GM12878 (cell line): ENCODE results near the gene GIGYF1. TPM values are rescaled to one million over a fixed set of nuclear protein-coding genes. Genes with fewer than 3 reads are reported as not detected.

ENCODE experiments used
- ATAC-seq: fragments of 200-7000 bp; cut with Tn5 transposase; 3 replicates; pipeline ENCODE4 v1.9.1; 2020; ENCODE audit warnings: mild to moderate bottlenecking, moderate library complexity
- BruUV-seq: library from RNA; stranded (reverse); fragments of 400-500 nt; replicated peaks from 2 replicates; lab custom pipeline; 2021; lab: Mats Ljungman, UMichigan
- CTCF ChIA-PET: fragments of 300-600 bp; sonication (Branson Sonifier 250); formaldehyde crosslinking; extraction: SDS; loops from one replicate; lab custom pipeline; 2021; ENCODE audit warnings: inconsistent platforms; lab: Yijun Ruan, JAX
- POLR2A ChIA-PET: fragments of 350-600 bp; formaldehyde crosslinking; extraction: SDS; loops from one replicate; lab custom pipeline; 2021; ENCODE audit warnings: inconsistent platforms; lab: Charles Lee
- RAD21 ChIA-PET: fragments of 300-600 bp; sonication (Branson Sonifier 250); formaldehyde crosslinking; loops from one replicate; lab custom pipeline; 2023; ENCODE audit warnings: antibody characterized with exemption; ENCODE audit not compliant: unreplicated experiment; lab: Charles Lee
- SMC1A ChIA-PET: fragments of 300-600 bp; sonication (Branson Sonifier 250); formaldehyde crosslinking; loops from one replicate; lab custom pipeline; 2023; ENCODE audit not compliant: unreplicated experiment, uncharacterized antibody; lab: Charles Lee
- DNase-seq: peaks from one replicate; pipeline ENCODE4 v3.0.0-alpha.2; 2011; ENCODE audit warnings: low read depth, low spot score
- FAIRE-seq: peaks from 3 replicates; lab custom pipeline; 2011; peaks lifted over from hg19 to GRCh38; lab: Jason Lieb, UNC
- H2AFZ ChIP-seq: 2 replicates; pipeline ENCODE4 v1.6.0; 2011; ENCODE audit warnings: low read depth, low read length, control low read depth; ENCODE audit not compliant: control insufficient read depth
- H3K27ac ChIP-seq: 2 replicates; pipeline ENCODE4 v1.5.1; 2011; ENCODE audit warnings: control low read depth; ENCODE audit not compliant: control insufficient read depth, insufficient read depth
- H3K27me3 ChIP-seq, 2 experiments: replicated peaks in 1 of 2; 2 replicates each; pipeline versions ENCODE4 v1.6.0 to v1.6.1; 2011; ENCODE audit warnings: low read length in 1 of 2; ENCODE audit not compliant: control insufficient read depth in 2 of 2, insufficient read depth in 2 of 2
- H3K36me3 ChIP-seq, 2 experiments: 2 replicates each; pipeline ENCODE4 v1.5.1; 2011; ENCODE audit warnings: low read length in 1 of 2; ENCODE audit not compliant: control insufficient read depth in 2 of 2, insufficient read depth in 2 of 2
- H3K4me1 ChIP-seq: 2 replicates; pipeline ENCODE4 v1.6.1; 2011; ENCODE audit warnings: mild to moderate bottlenecking, low read length, moderate library complexity, mixed read lengths; ENCODE audit not compliant: control insufficient read depth, insufficient read depth
- H3K4me2 ChIP-seq: 2 replicates; pipeline ENCODE4 v1.6.0; 2011; ENCODE audit warnings: control low read depth; ENCODE audit not compliant: control insufficient read depth, insufficient read depth
- H3K4me3 ChIP-seq: fragments of 200-600 bp; sonication (generic); 2 replicates; pipeline ENCODE4 v1.5.1; 2016
- H3K79me2 ChIP-seq: 2 replicates; pipeline ENCODE4 v1.6.0; 2011; ENCODE audit warnings: low read length; ENCODE audit not compliant: control insufficient read depth, insufficient read depth
- H3K9ac ChIP-seq: 2 replicates; pipeline ENCODE4 v1.8.0; 2011; ENCODE audit warnings: low read length, control low read depth, mixed read lengths; ENCODE audit not compliant: control insufficient read depth, insufficient read depth
- H3K9me3 ChIP-seq: replicated peaks from 3 replicates; pipeline ENCODE4 v1.5.1; 2011; ENCODE audit warnings: mild to moderate bottlenecking, low read length; ENCODE audit not compliant: control insufficient read depth, insufficient read depth
- H4K20me1 ChIP-seq: 2 replicates; pipeline ENCODE4 v1.6.0; 2011; ENCODE audit not compliant: control insufficient read depth, insufficient read depth
- EED ChIP-seq: sonication (generic); IDR thresholded peaks from 2 replicates; pipeline ENCODE4 v1.6.1; 2016; ENCODE audit warnings: antibody characterized with exemption, low read depth
- MEF2A ChIP-seq: IDR thresholded peaks from 2 replicates; pipeline ENCODE4 v1.6.1; 2011; ENCODE audit warnings: low read depth, mild to moderate bottlenecking, low read length, moderate library complexity; ENCODE audit not compliant: insufficient read depth
- MTA2 ChIP-seq: fragments of 450-650 bp; IDR thresholded peaks from 2 replicates; pipeline ENCODE4 v1.6.1; 2016; ENCODE audit warnings: low read depth, mild to moderate bottlenecking, moderate library complexity
- NBN ChIP-seq: fragments of 450-650 bp; IDR thresholded peaks from 2 replicates; pipeline ENCODE4 v1.6.1; 2016
- NR2C2 ChIP-seq: IDR thresholded peaks from 2 replicates; pipeline ENCODE4 v1.6.1; 2011; ENCODE audit warnings: borderline replicate concordance, low read depth; ENCODE audit not compliant: control insufficient read depth, insufficient read length
- RAD51 ChIP-seq: fragments of 450-650 bp; IDR thresholded peaks from 2 replicates; pipeline ENCODE4 v1.6.1; 2016; ENCODE audit warnings: moderate library complexity, mild to moderate bottlenecking, inconsistent platforms
- RB1 ChIP-seq: fragments of 450-650 bp; formaldehyde crosslinking; IDR thresholded peaks from 2 replicates; pipeline ENCODE4 v1.6.1; 2017; ENCODE audit warnings: mild to moderate bottlenecking, borderline replicate concordance
- SREBF1 ChIP-seq: IDR thresholded peaks from 2 replicates; pipeline ENCODE4 v1.6.1; 2012; ENCODE audit warnings: mild to moderate bottlenecking, low read length
- STAT3 ChIP-seq: IDR thresholded peaks from 2 replicates; pipeline ENCODE4 v1.6.1; 2011; ENCODE audit warnings: low read depth, low read length, improper control_type of control experiment
- ZNF592 ChIP-seq: fragments of 450-650 bp; IDR thresholded peaks from 2 replicates; pipeline ENCODE4 v1.6.1; 2017; ENCODE audit warnings: mild to moderate bottlenecking, moderate library complexity
- WGBS: methylation state at CpG from one replicate; pipeline ENCODE4 v1.1.6; 2016; ENCODE audit warnings: low lambda C conversion rate; ENCODE audit not compliant: insufficient replicate concordance, insufficient coverage; ENCODE audit errors: missing lambda C conversion rate; 5-methylcytosine and 5-hydroxymethylcytosine counted together
- in situ Hi-C: fragments of 300-500 bp; cut with MboI; formaldehyde crosslinking; loops from 9 replicates; pipeline ENCODE4 v1.14.3; 2018; ENCODE audit warnings: mixed read lengths
- intact Hi-C: fragments of 100-400 bp; cut with micrococcal nuclease; formaldehyde crosslinking; loops from one replicate; pipeline ENCODE4 v1.14.2; 2022; ENCODE audit not compliant: unreplicated experiment
- polyA plus RNA-seq, 11 experiments: library from polyadenylated mRNA; depleted of rRNA in 4 of 11; unstranded in 6 of 11; stranded (reverse) in 5 of 11; fragments of >200 nt; fragmentation: Nextera tagmentation in 4 of 11; fragmentation: Illumina TruSeq in 1 of 11; extraction: Ambion mirVana in 4 of 11; extraction: Trizol in 1 of 11; gene quantifications; 1 replicate in 1 of 11; 2 replicates in 10 of 11; pipeline versions ENCODE4 v1.2.1 to v1.2.3, GENCODE V29; 2011 to 2016; ENCODE audit warnings: inconsistent platforms in 2 of 11, missing spikeins in 2 of 11, low read depth in 1 of 11
- total RNA-seq, 4 experiments: library from RNA; depleted of rRNA in 3 of 4; stranded (reverse); fragments of >200 nt in 3 of 4; fragmentation: Illumina TruSeq in 1 of 4; extraction: Trizol in 1 of 4; gene quantifications; 2 replicates each; pipeline versions ENCODE4 v1.2.1 to v1.2.3, GENCODE V29; 2013 to 2021
- TF ChIP-seq, protein P1 (sequence below): fragments of 450-650 bp; conservative IDR thresholded peaks from 2 replicates; pipeline ENCODE4 v1.6.1; 2017; ENCODE audit warnings: mild to moderate bottlenecking, moderate library complexity
- TF ChIP-seq, protein P2 (sequence below): fragments of 450-650 bp; IDR thresholded peaks from 2 replicates; pipeline ENCODE4 v1.6.1; 2017; ENCODE audit warnings: mild to moderate bottlenecking, low read depth, inconsistent platforms; ENCODE audit not compliant: poor library complexity, severe bottlenecking

Gene GIGYF1
- total and polyA plus RNA-seq, 10 of the 15 experiments (the other 5 are each of a cell fraction or from before 2014, with no cell fraction given): 0.31 to 47.2 (median 9.9) TPM

DNA sequence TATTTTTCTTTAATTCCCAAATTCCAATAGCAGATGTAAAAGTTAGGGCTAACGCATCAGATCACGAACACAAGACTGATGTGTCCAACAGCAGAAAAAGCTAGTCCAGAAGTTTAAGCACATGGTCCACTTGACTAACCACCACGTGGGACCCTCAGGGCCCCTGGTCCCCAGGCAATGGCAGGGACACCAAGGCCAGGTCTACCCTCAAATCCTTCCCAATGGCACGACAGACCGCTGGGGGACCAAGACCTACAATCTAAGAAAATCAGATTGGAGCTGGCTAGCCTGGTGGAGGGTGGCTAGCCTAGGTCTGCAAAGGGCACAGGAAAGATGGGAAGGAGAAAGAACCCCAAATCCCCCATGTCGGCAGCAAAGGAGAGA lies 1.5 kb downstream of the GIGYF1 start:
- POLR2A ChIA-PET: interaction anchor here (0.7 to 3.3 kb wide), 4 partner anchors 11 to 133 kb away, joined by 5 to 26 read pairs (median 5); partner anchors contain the start of genes MOSPD3 and POP7
- CTCF ChIA-PET: interaction anchor here (0.7 to 8.6 kb wide), 25 partner anchors 13 to 544 kb away, joined by 3 to 134 read pairs (median 4); partner anchors contain the start of genes FBXO24, GNB2, LAMTOR4 and LRCH4
- in situ Hi-C loops (loop anchor here (25.0 kb wide), 1 partner anchor 230 kb away; the partner anchor contains the start of gene SPACDR), intact Hi-C loops (loop anchor here (5.0 to 10.0 kb wide), 3 partner anchors 60 to 218 kb away; partner anchors contain the start of gene TSC22D4)
- no peak for FAIRE-seq
- RAD21 ChIA-PET: interaction anchor here (0.7 to 5.8 kb wide), 11 partner anchors 13 to 161 kb away, joined by 3 to 56 read pairs (median 5); partner anchors contain the start of genes FBXO24, MOSPD3 and POP7
- BruUV-seq: no TSS peak
- WGBS: 75% methylated on average over 6 of the region's 6 CpGs
- Histone ChIP-seq H3K4me2 (peak overlapping the region; percentile 87), H3K79me2 (peaks cover 52% of the 10 kb centered on the region), H4K20me1 (no peaks in the 10 kb centered on the region), H2AFZ (no peak overlapping the region), H3K36me3 (peaks cover 0 to 8% of the 10 kb centered on the region in 2 experiments; a peak in 3 of 4 replicates), H3K9me3 (no peaks in the 10 kb centered on the region), H3K4me3 (peak overlapping the region; percentile 95), H3K27ac (peak overlapping the region; percentile 74; the same call in 1 of the 2 replicates), H3K9ac (peak overlapping the region; percentile 81), H3K4me1 (peaks cover 41% of the 10 kb centered on the region), H3K27me3 (no peaks in the 10 kb centered on the region)
- DNase-seq: no peak
- ATAC-seq: no peak
- SMC1A ChIA-PET: interaction anchor here (0.9 to 2.8 kb wide), 14 partner anchors 12 to 161 kb away, joined by 3 to 13 read pairs (median 4); partner anchors contain the start of genes FBXO24, LRCH4, MOSPD3 and POP7
- TF ChIP-seq SREBF1: no peak
- TF ChIP-seq, protein P1, sequence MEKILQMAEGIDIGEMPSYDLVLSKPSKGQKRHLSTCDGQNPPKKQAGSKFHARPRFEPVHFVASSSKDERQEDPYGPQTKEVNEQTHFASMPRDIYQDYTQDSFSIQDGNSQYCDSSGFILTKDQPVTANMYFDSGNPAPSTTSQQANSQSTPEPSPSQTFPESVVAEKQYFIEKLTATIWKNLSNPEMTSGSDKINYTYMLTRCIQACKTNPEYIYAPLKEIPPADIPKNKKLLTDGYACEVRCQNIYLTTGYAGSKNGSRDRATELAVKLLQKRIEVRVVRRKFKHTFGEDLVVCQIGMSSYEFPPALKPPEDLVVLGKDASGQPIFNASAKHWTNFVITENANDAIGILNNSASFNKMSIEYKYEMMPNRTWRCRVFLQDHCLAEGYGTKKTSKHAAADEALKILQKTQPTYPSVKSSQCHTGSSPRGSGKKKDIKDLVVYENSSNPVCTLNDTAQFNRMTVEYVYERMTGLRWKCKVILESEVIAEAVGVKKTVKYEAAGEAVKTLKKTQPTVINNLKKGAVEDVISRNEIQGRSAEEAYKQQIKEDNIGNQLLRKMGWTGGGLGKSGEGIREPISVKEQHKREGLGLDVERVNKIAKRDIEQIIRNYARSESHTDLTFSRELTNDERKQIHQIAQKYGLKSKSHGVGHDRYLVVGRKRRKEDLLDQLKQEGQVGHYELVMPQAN: no peak
- no peak for TF ChIP-seq EED
- no peak for TF ChIP-seq ZNF592
- TF ChIP-seq NR2C2: no peak
- TF ChIP-seq MEF2A: no peak
- TF ChIP-seq STAT3: no peak
- TF ChIP-seq RB1: no peak
- no peak for TF ChIP-seq NBN
- no peak for TF ChIP-seq MTA2
- no peak for TF ChIP-seq RAD51
- TF ChIP-seq, protein P2, sequence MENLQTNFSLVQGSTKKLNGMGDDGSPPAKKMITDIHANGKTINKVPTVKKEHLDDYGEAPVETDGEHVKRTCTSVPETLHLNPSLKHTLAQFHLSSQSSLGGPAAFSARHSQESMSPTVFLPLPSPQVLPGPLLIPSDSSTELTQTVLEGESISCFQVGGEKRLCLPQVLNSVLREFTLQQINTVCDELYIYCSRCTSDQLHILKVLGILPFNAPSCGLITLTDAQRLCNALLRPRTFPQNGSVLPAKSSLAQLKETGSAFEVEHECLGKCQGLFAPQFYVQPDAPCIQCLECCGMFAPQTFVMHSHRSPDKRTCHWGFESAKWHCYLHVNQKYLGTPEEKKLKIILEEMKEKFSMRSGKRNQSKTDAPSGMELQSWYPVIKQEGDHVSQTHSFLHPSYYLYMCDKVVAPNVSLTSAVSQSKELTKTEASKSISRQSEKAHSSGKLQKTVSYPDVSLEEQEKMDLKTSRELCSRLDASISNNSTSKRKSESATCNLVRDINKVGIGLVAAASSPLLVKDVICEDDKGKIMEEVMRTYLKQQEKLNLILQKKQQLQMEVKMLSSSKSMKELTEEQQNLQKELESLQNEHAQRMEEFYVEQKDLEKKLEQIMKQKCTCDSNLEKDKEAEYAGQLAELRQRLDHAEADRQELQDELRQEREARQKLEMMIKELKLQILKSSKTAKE: no peak
